ENCODE data around the gene UGT1A9. TPM values are rescaled to one million over a fixed set of nuclear protein-coding genes. Genes with fewer than 3 reads are reported as not detected.

UGT1A9 gene
- polyA plus RNA-seq, 1 donor from 2014 or later, result not detected

GRCh38 chr2:233693963-233694362 is 22.3 kb downstream of the UGT1A9 start:
- Histone ChIP-seq H3K4me3 (ENCODE audit: low read length) (no peak overlapping the region), H3K9me2 (ENCODE audit: insufficient read depth, low read length) (no peaks in the 10 kb centered on the region), H3K9me3 (ENCODE audit: low read length) (no peaks in the 10 kb centered on the region), H3K9ac (ENCODE audit: low read length) (no peak overlapping the region), H3F3A (ENCODE audit: insufficient read depth, low read length, poor library complexity, severe bottlenecking) (no peaks in the 10 kb centered on the region), H3K27me3 (ENCODE audit: insufficient read depth, low read depth, low read length) (no peaks in the 10 kb centered on the region), H3K79me2 (replicated peaks; ENCODE audit: insufficient read depth, low read length) (no peaks in the 10 kb centered on the region), H3K27ac (ENCODE audit: low read length) (no peak overlapping the region), H3K4me2 (ENCODE audit: low read length) (no peak overlapping the region), H4K20me1 (ENCODE audit: insufficient read depth) (no peaks in the 10 kb centered on the region), H2AFZ (ENCODE audit: low read depth, low read length) (no peak overlapping the region), H3K36me3 (ENCODE audit: insufficient read depth, low read length) (no peaks in the 10 kb centered on the region)
- TF ChIP-seq RAD21 (conservative IDR thresholded peaks at IDR 0.05) (no peak), SMC3 (conservative IDR thresholded peaks at IDR 0.05; ENCODE audit: poor library complexity) (no peak), EZH2 (IDR thresholded peaks at IDR 0.05; ENCODE audit: borderline replicate concordance, insufficient read depth, low read length, poor library complexity, severe bottlenecking) (no peak), MXI1 (conservative IDR thresholded peaks at IDR 0.05; ENCODE audit: poor library complexity, severe bottlenecking) (no peak), REST (IDR thresholded peaks at IDR 0.05; ENCODE audit: borderline replicate concordance) (no peak), EP300 (conservative IDR thresholded peaks at IDR 0.05; ENCODE audit: poor library complexity, severe bottlenecking) (no peak), CTCF (IDR thresholded peaks at IDR 0.05; ENCODE audit: poor library complexity, severe bottlenecking) (no peak), TAF1 (IDR thresholded peaks at IDR 0.05; ENCODE audit: low read depth) (no peak), POLR2AphosphoS5 (IDR thresholded peaks at IDR 0.05) (no peak)

GRCh38 chr2:233698740-233699139 is 27.0 kb downstream of the UGT1A9 start:
- no peak for TF ChIP-seq CTCF (IDR thresholded peaks at IDR 0.05; ENCODE audit: poor library complexity, severe bottlenecking)
- TF ChIP-seq MXI1 (conservative IDR thresholded peaks at IDR 0.05; ENCODE audit: poor library complexity, severe bottlenecking), result no peak
- TF ChIP-seq POLR2AphosphoS5 (IDR thresholded peaks at IDR 0.05), result no peak
- no peak for TF ChIP-seq EZH2 (IDR thresholded peaks at IDR 0.05; ENCODE audit: borderline replicate concordance, insufficient read depth, low read length, poor library complexity, severe bottlenecking)
- no peak for TF ChIP-seq SMC3 (conservative IDR thresholded peaks at IDR 0.05; ENCODE audit: poor library complexity)
- no peak for TF ChIP-seq REST (IDR thresholded peaks at IDR 0.05; ENCODE audit: borderline replicate concordance)
- Histone ChIP-seq H3K4me2 (ENCODE audit: low read length) (no peak overlapping the region), H3F3A (ENCODE audit: insufficient read depth, low read length, poor library complexity, severe bottlenecking) (no peaks in the 10 kb centered on the region), H3K27ac (ENCODE audit: low read length) (no peak overlapping the region), H3K4me3 (ENCODE audit: low read length) (no peak overlapping the region), H3K9ac (ENCODE audit: low read length) (no peak overlapping the region), H3K9me3 (ENCODE audit: low read length) (no peaks in the 10 kb centered on the region), H3K79me2 (replicated peaks; ENCODE audit: insufficient read depth, low read length) (no peaks in the 10 kb centered on the region), H4K20me1 (ENCODE audit: insufficient read depth) (no peaks in the 10 kb centered on the region), H3K36me3 (ENCODE audit: insufficient read depth, low read length) (no peaks in the 10 kb centered on the region), H3K9me2 (ENCODE audit: insufficient read depth, low read length) (no peaks in the 10 kb centered on the region), H3K27me3 (ENCODE audit: insufficient read depth, low read depth, low read length) (no peaks in the 10 kb centered on the region), H2AFZ (ENCODE audit: low read depth, low read length) (no peak overlapping the region)

All from neural cell (in vitro differentiated cells).